BE2C (cell line): Measurements from ENCODE around the gene DOC2A.
"Not testable (repeated sequence)": the region's sequence is repeated elsewhere in the genome, so short reads cannot be mapped to it uniquely, and the experiment has no call there.

Experiments used
- DNase-seq: peaks from one replicate; pipeline ENCODE4 v3.0.0-alpha.2; 2020
- H3K27me3 ChIP-seq: fragments of 250-450 bp; sonication (Bioruptor Pico); 2 replicates; pipeline ENCODE4 v1.5.1; 2020; ENCODE audit warnings: mild to moderate bottlenecking
- H3K36me3 ChIP-seq: fragments of 250-450 bp; sonication (Bioruptor Pico); 2 replicates; pipeline ENCODE4 v1.5.1; 2020; ENCODE audit warnings: mild to moderate bottlenecking
- H3K4me1 ChIP-seq: fragments of 250-450 bp; sonication (Bioruptor Pico); 2 replicates; pipeline ENCODE4 v1.5.1; 2020
- H3K4me3 ChIP-seq: 2 replicates; pipeline ENCODE4 v1.5.1; 2011; ENCODE audit warnings: low read depth, low read length
- H3K9me3 ChIP-seq: fragments of 250-450 bp; sonication (Bioruptor Pico); 2 replicates; pipeline ENCODE4 v1.5.1; 2020
- TF ChIP-seq, protein P1 (sequence below): IDR thresholded peaks from 2 replicates; pipeline ENCODE4 v1.5.1; 2012; ENCODE audit warnings: mild to moderate bottlenecking, low read depth, low read length

DOC2A gene

DNA sequence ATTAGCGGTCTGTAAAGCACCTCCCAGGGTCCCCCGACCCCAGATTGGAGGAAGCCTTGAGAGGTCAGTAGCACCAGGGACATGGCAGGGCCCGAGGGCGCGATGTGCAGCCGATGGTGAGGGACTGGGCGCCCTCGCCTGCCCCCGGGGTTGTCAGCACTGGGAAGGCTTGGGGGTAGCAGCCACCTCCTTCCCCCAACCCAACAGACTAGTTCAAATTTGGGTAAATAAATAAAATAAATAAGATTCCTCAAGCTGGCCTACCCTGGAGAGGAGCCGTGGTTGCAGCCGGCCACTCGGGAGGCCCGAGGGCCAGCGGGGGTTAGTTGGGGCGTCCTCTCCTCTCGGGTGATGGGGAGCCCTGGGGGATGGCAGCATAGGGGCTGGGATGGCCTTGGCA, 13.6 kb upstream of the DOC2A start:
- H3K4me3 ChIP-seq: no peak overlapping the region

DNA sequence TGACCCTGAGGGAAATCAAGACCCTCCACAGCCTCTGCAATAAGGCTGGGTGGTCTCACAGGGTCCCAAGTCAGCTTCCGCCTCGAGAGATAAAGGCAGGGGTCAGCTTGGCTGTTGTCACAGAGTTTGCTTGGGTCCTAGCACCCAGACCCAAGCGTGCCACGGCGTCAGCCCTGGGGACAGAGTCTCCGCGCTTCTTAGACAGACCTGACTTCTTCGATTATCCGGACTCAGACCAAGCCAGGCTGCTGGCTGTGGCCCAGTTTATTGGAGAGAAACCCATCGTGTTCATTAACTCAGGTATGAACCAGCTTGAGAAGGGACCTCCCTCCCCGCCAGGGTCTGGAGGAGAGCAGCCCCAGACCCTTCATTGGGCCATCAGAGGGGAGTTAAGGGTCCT, 12.8 kb upstream of the DOC2A start:
- DNase-seq: no peak
- Histone ChIP-seq H3K9me3 (no peaks in the 10 kb centered on the region), H3K27me3 (no peaks in the 10 kb centered on the region), H3K4me1 (no peaks in the 10 kb centered on the region), H3K36me3 (no peaks in the 10 kb centered on the region), H3K4me3 (no peak overlapping the region)
- TF ChIP-seq, protein P1, sequence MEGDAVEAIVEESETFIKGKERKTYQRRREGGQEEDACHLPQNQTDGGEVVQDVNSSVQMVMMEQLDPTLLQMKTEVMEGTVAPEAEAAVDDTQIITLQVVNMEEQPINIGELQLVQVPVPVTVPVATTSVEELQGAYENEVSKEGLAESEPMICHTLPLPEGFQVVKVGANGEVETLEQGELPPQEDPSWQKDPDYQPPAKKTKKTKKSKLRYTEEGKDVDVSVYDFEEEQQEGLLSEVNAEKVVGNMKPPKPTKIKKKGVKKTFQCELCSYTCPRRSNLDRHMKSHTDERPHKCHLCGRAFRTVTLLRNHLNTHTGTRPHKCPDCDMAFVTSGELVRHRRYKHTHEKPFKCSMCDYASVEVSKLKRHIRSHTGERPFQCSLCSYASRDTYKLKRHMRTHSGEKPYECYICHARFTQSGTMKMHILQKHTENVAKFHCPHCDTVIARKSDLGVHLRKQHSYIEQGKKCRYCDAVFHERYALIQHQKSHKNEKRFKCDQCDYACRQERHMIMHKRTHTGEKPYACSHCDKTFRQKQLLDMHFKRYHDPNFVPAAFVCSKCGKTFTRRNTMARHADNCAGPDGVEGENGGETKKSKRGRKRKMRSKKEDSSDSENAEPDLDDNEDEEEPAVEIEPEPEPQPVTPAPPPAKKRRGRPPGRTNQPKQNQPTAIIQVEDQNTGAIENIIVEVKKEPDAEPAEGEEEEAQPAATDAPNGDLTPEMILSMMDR: no peak

More for the DNA sequence above, 13.6 kb upstream of the DOC2A start:
- TF ChIP-seq, protein P1: no peak
- Histone ChIP-seq H3K9me3 (no peaks in the 10 kb centered on the region), H3K27me3 (no peaks in the 10 kb centered on the region), H3K4me1 (no peaks in the 10 kb centered on the region), H3K36me3 (no peaks in the 10 kb centered on the region)
- no peak for DNase-seq

DNA sequence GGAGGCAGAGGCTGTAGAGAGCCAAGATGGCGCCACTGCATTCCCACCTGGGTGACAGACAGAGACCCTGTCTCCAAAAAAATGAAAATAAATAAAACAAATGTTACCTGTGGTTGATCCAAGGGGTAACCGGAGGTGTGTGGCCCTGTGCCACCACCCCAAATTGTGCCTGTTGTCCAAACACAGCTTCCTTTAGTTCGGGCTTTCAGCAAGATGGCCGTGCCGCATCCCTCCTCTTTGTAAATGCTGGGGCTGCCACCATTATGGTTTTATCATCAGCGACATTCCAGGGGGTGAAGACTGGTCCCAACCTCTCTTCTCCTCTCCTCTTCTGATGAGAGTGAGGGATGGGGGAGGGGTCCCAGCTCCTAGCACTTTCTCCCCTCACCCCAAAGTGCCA, 12.1 kb upstream of the DOC2A start, which contains the start of gene C16orf92:
Gene C16orf92, plus strand, starts transcription at position 312 of the 400 bp plus-strand sequence. CDS start 143 bp downstream, outside the sequence.
- no peak for DNase-seq
- Histone ChIP-seq H3K4me1 (no peaks in the 10 kb centered on the region), H3K9me3 (no peaks in the 10 kb centered on the region), H3K4me3 (no peak within 1 kb of the TSS), H3K27me3 (no peaks in the 10 kb centered on the region), H3K36me3 (no peaks in the 10 kb centered on the region)
- TF ChIP-seq, protein P1: no peak

DNA sequence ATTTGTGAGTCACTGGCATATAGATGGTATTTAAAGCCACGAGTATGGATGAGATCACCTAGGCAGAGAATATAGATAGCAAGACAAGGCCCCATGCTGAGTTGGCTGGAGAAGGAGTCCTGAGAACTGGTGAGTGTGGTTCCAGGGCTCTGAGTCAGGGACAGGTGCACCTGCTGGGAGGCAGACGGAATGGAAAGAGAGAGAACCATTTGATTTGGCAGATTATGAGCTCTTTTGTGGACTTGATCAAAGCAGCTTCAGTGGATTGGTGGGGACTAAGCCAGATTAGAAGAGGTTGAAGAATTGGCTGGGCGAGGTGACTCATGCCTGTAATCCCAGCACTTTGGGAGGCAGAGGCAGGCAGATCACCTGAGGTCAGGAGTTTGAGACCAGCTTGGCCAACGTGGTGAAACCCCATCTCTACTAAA, 7.9 kb upstream of the DOC2A start:
- DNase-seq: no peak
- Histone ChIP-seq H3K27me3 (no peaks in the 10 kb centered on the region), H3K36me3 (no peaks in the 10 kb centered on the region), H3K4me3 (no peak overlapping the region), H3K4me1 (no peaks in the 10 kb centered on the region), H3K9me3 (no peaks in the 10 kb centered on the region)
- TF ChIP-seq, protein P1: no peak

DNA sequence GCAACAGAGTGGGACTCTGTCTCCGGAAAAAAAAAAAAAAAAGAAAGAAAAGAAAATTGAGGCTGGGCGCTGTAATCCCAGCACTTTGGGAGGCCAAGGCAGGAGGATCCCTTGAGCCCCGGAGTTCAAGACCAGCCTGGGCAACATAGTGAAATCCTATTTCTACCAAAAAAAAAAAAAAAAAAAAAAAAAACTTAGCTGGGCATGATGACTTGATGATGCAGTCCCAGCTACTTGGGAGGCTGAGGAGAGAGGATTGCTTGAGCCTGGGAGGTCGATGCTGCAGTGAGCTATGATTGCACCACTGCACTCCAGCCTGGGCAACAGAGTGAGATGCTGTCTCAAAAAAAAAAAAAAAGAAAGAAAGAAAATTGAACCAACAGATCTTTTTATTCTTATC, 7.1 kb upstream of the DOC2A start:
- H3K4me1 ChIP-seq, H3K9me3 ChIP-seq, H3K36me3 ChIP-seq, H3K4me3 ChIP-seq, DNase-seq, H3K27me3 ChIP-seq: not testable (repeated sequence)

DNA sequence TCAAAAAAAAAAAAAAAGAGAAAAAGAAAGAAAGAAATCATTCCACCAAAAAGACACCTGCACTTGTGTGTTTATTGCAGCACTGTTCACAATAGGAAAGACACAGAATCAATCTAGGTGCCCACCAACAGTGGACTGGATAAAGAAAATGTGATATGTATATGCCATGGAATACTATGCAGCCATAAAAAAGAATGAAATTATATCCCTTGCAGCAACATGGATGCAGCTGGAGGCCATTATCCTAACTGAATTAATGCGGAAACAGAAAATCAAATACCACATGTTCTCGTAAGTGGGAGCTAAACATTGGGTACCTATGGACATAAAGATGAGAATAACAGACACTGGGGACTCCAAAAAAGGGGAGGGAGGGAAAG, 6.4 kb upstream of the DOC2A start:
- Histone ChIP-seq H3K4me3 (no peak overlapping the region), H3K9me3 (no peaks in the 10 kb centered on the region), H3K4me1 (no peaks in the 10 kb centered on the region), H3K36me3 (no peaks in the 10 kb centered on the region), H3K27me3 (no peaks in the 10 kb centered on the region)
- TF ChIP-seq, protein P1: no peak
- DNase-seq: no peak
